A673 (cell line): ENCODE data around the gene PES1.
A peak's percentile ranks its signal among the peaks of the same experiment; 100 is the strongest.

Experiments used
- CTCF ChIP-seq: fragments of 300-800, 200-600 bp; sonication (generic); conservative IDR thresholded peaks from 2 replicates; pipeline ENCODE4 v1.5.1; 2017; ENCODE audit warnings: low read depth, mild to moderate bottlenecking, antibody characterized with exemption, low read length, moderate library complexity, mixed read lengths
- EZH2 ChIP-seq: fragments of 200-600 bp; sonication (generic); IDR thresholded peaks from 2 replicates; pipeline ENCODE4 v1.6.1; 2017; ENCODE audit warnings: borderline replicate concordance, low read depth, mild to moderate bottlenecking, mixed read lengths, antibody characterized with exemption, low read length; ENCODE audit not compliant: poor library complexity, severe bottlenecking

GRCh38 chr22:30602049-30602448, 10.3 kb upstream of the PES1 start:
- peak; percentile 47 for TF ChIP-seq CTCF
- TF ChIP-seq EZH2: no peak
